ENCODE measurements around the gene POP4. TPM values are rescaled to one million over a fixed set of nuclear protein-coding genes. Genes with fewer than 3 reads are reported as not detected.

The POP4 gene
- total RNA-seq, 4 donors from 2014 or later, result 52.8 to 73.5 (median 71.5) TPM

- Histone ChIP-seq H3K27ac (replicated peaks in 1 of 4) (no peak overlapping the region), H3K9me3 (no peaks in the 10 kb centered on the region)
- intact Hi-C loops (cut with DNase I), result no loop called here
Observed at GRCh38 chr19:29618434-29618833, 12.4 kb downstream of the POP4 start.

GRCh38 chr19:29618871-29619270 lies 12.8 kb downstream of the POP4 start:
- H3K4me3 ChIP-seq, result no peak overlapping the region
- peaks cover 0 to 28% (median 0%) of the 10 kb centered on the region in 4 donors for H3K27me3 ChIP-seq
- peaks cover 21 to 32% (median 30%) of the 10 kb centered on the region in 4 donors for H3K36me3 ChIP-seq
- whole genome bisulfite sequencing, result 33% methylated on average over 3 of the region's 7 CpGs
- TF ChIP-seq POLR2A (IDR thresholded peaks at IDR 0.05; ENCODE audit: low read depth), result no peak
- H3K4me1 ChIP-seq, result no peaks in the 10 kb centered on the region
- no peaks in the 10 kb centered on the region for H3K9me3 ChIP-seq
- no peak overlapping the region for H3K27ac ChIP-seq (replicated peaks in 1 of 4)
- DNase-seq (ENCODE audit: extremely low spot score), result no peak
- intact Hi-C loops (cut with DNase I), result no loop called here

More at GRCh38 chr19:29618434-29618833, 12.4 kb downstream of the POP4 start:
- no peaks in the 10 kb centered on the region for H3K4me1 ChIP-seq
- WGBS, result 77% methylated on average over 6 of the region's 7 CpGs
- peaks cover 0 to 26% (median 0%) of the 10 kb centered on the region in 4 donors for H3K27me3 ChIP-seq
- DNase-seq (ENCODE audit: extremely low spot score), result no peak
- H3K36me3 ChIP-seq, result peaks cover 23 to 37% (median 34%) of the 10 kb centered on the region in 4 donors
- H3K4me3 ChIP-seq, result no peak overlapping the region
- TF ChIP-seq EP300 (IDR thresholded peaks at IDR 0.05), result no peak
- TF ChIP-seq POLR2A (IDR thresholded peaks at IDR 0.05; ENCODE audit: low read depth), result no peak
- no peak for TF ChIP-seq POLR2AphosphoS5 (IDR thresholded peaks at IDR 0.05)
- TF ChIP-seq, protein P1, sequence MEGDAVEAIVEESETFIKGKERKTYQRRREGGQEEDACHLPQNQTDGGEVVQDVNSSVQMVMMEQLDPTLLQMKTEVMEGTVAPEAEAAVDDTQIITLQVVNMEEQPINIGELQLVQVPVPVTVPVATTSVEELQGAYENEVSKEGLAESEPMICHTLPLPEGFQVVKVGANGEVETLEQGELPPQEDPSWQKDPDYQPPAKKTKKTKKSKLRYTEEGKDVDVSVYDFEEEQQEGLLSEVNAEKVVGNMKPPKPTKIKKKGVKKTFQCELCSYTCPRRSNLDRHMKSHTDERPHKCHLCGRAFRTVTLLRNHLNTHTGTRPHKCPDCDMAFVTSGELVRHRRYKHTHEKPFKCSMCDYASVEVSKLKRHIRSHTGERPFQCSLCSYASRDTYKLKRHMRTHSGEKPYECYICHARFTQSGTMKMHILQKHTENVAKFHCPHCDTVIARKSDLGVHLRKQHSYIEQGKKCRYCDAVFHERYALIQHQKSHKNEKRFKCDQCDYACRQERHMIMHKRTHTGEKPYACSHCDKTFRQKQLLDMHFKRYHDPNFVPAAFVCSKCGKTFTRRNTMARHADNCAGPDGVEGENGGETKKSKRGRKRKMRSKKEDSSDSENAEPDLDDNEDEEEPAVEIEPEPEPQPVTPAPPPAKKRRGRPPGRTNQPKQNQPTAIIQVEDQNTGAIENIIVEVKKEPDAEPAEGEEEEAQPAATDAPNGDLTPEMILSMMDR (IDR thresholded peaks at IDR 0.05), result no peak

- Histone ChIP-seq H3K4me3 (no peak overlapping the region), H3K27ac (replicated peaks in 1 of 4) (no peak overlapping the region), H3K4me1 (no peaks in the 10 kb centered on the region), H3K36me3 (peaks cover 4 to 12% (median 10%) of the 10 kb centered on the region in 4 donors), H3K27me3 (peaks cover 0 to 28% (median 0%) of the 10 kb centered on the region in 4 donors), H3K9me3 (no peaks in the 10 kb centered on the region)
- TF ChIP-seq POLR2A (IDR thresholded peaks at IDR 0.05; ENCODE audit: low read depth) (no peak), EP300 (IDR thresholded peaks at IDR 0.05) (no peak), POLR2AphosphoS5 (IDR thresholded peaks at IDR 0.05) (no peak)
- TF ChIP-seq, protein P1 (IDR thresholded peaks at IDR 0.05), result no peak
- intact Hi-C loops (cut with DNase I), result no loop called here
- no peak for DNase-seq (ENCODE audit: extremely low spot score)
- WGBS, result 64% methylated on average over 12 of the region's 15 CpGs
Observed at GRCh38 chr19:29620931-29621351, 14.9 kb downstream of the POP4 start.

- no peak for DNase-seq (ENCODE audit: extremely low spot score)
- H3K4me1 ChIP-seq, result no peaks in the 10 kb centered on the region
- no peaks in the 10 kb centered on the region for H3K36me3 ChIP-seq
- WGBS, result 74% methylated on average over 13 of the region's 23 CpGs
- H3K27ac ChIP-seq (replicated peaks in 1 of 4), result no peak overlapping the region
- intact Hi-C loops (cut with DNase I), result no loop called here
- no peak overlapping the region for H3K4me3 ChIP-seq
- peaks cover 0 to 28% (median 0%) of the 10 kb centered on the region in 4 donors for H3K27me3 ChIP-seq
- H3K9me3 ChIP-seq, result no peaks in the 10 kb centered on the region
- TF ChIP-seq POLR2AphosphoS5 (IDR thresholded peaks at IDR 0.05), result no peak
Observed at GRCh38 chr19:29622166-29623070, 16.3 kb downstream of the POP4 start.

GRCh38 chr19:29623726-29624488 lies 17.8 kb downstream of the POP4 start:
- H3K9me3 ChIP-seq, result no peaks in the 10 kb centered on the region
- no peak for DNase-seq (ENCODE audit: extremely low spot score)
- intact Hi-C loops (cut with DNase I), result no loop called here
- no peak overlapping the region for H3K27ac ChIP-seq (replicated peaks in 1 of 4)
- H3K36me3 ChIP-seq, result no peaks in the 10 kb centered on the region
- H3K4me3 ChIP-seq, result no peak overlapping the region
- WGBS, result 80% methylated on average over 18 of the region's 18 CpGs
- H3K4me1 ChIP-seq, result no peaks in the 10 kb centered on the region
- peaks cover 0 to 28% (median 0%) of the 10 kb centered on the region in 4 donors for H3K27me3 ChIP-seq
- TF ChIP-seq EP300 (IDR thresholded peaks at IDR 0.05) (no peak), POLR2A (IDR thresholded peaks at IDR 0.05; ENCODE audit: low read depth) (no peak), POLR2AphosphoS5 (IDR thresholded peaks at IDR 0.05) (no peak)
- TF ChIP-seq, protein P1 (IDR thresholded peaks at IDR 0.05), result no peak

Data from esophagus muscularis mucosa (tissue), 4 donors.